GM19397 (cell line): ENCODE results near the gene ARHGAP10.
"Not testable (repeated sequence)": the region's sequence is repeated elsewhere in the genome, so short reads cannot be mapped to it uniquely, and the experiment has no call there.

Experiments used
- ATAC-seq: cut with Tn5 transposase; IDR thresholded peaks from one replicate; pipeline ENCODE4 v1.9.1; 2021; ENCODE audit warnings: mild to moderate bottlenecking, moderate library complexity; ENCODE audit not compliant: unreplicated experiment

Gene ARHGAP10

GRCh38 chr4:148078061-148078460 is 346.2 kb downstream of the ARHGAP10 start:
- ATAC-seq: no peak

GRCh38 chr4:148079961-148080360 is 348.1 kb downstream of the ARHGAP10 start:
- no peak for ATAC-seq

GRCh38 chr4:148081267-148081666 is 349.4 kb downstream of the ARHGAP10 start:
- no peak for ATAC-seq

- no peak for ATAC-seq
Measured at GRCh38 chr4:148081745-148082144, 349.9 kb downstream of the ARHGAP10 start.

- not testable (repeated sequence) for ATAC-seq
Measured at GRCh38 chr4:148083073-148083472, 351.2 kb downstream of the ARHGAP10 start.

- no peak for ATAC-seq
Measured at GRCh38 chr4:148089624-148090023, 357.7 kb downstream of the ARHGAP10 start.

GRCh38 chr4:148090029-148090428 is 358.1 kb downstream of the ARHGAP10 start:
- ATAC-seq: no peak

- ATAC-seq: no peak
Measured at GRCh38 chr4:148090503-148091476, 358.9 kb downstream of the ARHGAP10 start.

- ATAC-seq: no peak
Measured at GRCh38 chr4:148091896-148092295, 360.0 kb downstream of the ARHGAP10 start.

GRCh38 chr4:148092316-148093014 is 360.6 kb downstream of the ARHGAP10 start:
- no peak for ATAC-seq

GRCh38 chr4:148093065-148093464 is 361.2 kb downstream of the ARHGAP10 start:
- no peak for ATAC-seq

GRCh38 chr4:148094149-148094548 is 362.3 kb downstream of the ARHGAP10 start:
- no peak for ATAC-seq

- no peak for ATAC-seq
Measured at GRCh38 chr4:148095346-148095923, 363.5 kb downstream of the ARHGAP10 start.

GRCh38 chr4:148097801-148098200 is 365.9 kb downstream of the ARHGAP10 start:
- ATAC-seq: no peak

GRCh38 chr4:148101235-148101634 is 369.3 kb downstream of the ARHGAP10 start:
- no peak for ATAC-seq

GRCh38 chr4:148101790-148102189 is 369.9 kb downstream of the ARHGAP10 start:
- ATAC-seq: no peak

- ATAC-seq: no peak
Measured at GRCh38 chr4:148103597-148104355, 371.9 kb downstream of the ARHGAP10 start.

GRCh38 chr4:148108766-148109165 is 376.9 kb downstream of the ARHGAP10 start:
- no peak for ATAC-seq

- ATAC-seq: no peak
Measured at GRCh38 chr4:148109216-148109615, 377.3 kb downstream of the ARHGAP10 start.

GRCh38 chr4:148110169-148110568 is 378.3 kb downstream of the ARHGAP10 start:
- no peak for ATAC-seq
